Skin epidermis (tissue), 12 donors: ENCODE measurements around the gene VAMP5.
A peak's percentile ranks its signal among the peaks of the same experiment; 100 is the strongest.

Source experiments
- H3K27ac ChIP-seq, 21 experiments: fragments of 200-600 bp; sonication (generic) in 11 of 21; one replicate each; pipeline ENCODE4 v1.5.0; 2020; ENCODE audit warnings: mild to moderate bottlenecking in 3 of 21, inconsistent platforms in 2 of 21, moderate library complexity in 2 of 21
- H3K4me3 ChIP-seq, 7 experiments: fragments of 200-600 bp; sonication (generic) in 2 of 7; one replicate each; pipeline ENCODE4 v1.5.0; 2020; ENCODE audit warnings: inconsistent platforms in 2 of 7, mild to moderate bottlenecking in 2 of 7, moderate library complexity in 1 of 7

VAMP5 gene

GRCh38 chr2:85549095-85549494 lies 35.1 kb upstream of the VAMP5 start:
- peak overlapping the region in 3 of 21 experiments; percentile 1 to 38 (median 8) for H3K27ac ChIP-seq

GRCh38 chr2:85549826-85550225 lies 34.4 kb upstream of the VAMP5 start:
- H3K27ac ChIP-seq, result peak overlapping the region in 10 of 21 experiments; percentile 18 to 78 (median 32)
- H3K4me3 ChIP-seq, result no peak overlapping the region

More at GRCh38 chr2:85549095-85549494, 35.1 kb upstream of the VAMP5 start:
- H3K4me3 ChIP-seq, result no peak overlapping the region

- Histone ChIP-seq H3K27ac (peak overlapping the region in 10 of 21 experiments; percentile 19 to 78 (median 30)), H3K4me3 (no peak overlapping the region)
Measured at GRCh38 chr2:85550486-85550885, 33.7 kb upstream of the VAMP5 start.

DNA sequence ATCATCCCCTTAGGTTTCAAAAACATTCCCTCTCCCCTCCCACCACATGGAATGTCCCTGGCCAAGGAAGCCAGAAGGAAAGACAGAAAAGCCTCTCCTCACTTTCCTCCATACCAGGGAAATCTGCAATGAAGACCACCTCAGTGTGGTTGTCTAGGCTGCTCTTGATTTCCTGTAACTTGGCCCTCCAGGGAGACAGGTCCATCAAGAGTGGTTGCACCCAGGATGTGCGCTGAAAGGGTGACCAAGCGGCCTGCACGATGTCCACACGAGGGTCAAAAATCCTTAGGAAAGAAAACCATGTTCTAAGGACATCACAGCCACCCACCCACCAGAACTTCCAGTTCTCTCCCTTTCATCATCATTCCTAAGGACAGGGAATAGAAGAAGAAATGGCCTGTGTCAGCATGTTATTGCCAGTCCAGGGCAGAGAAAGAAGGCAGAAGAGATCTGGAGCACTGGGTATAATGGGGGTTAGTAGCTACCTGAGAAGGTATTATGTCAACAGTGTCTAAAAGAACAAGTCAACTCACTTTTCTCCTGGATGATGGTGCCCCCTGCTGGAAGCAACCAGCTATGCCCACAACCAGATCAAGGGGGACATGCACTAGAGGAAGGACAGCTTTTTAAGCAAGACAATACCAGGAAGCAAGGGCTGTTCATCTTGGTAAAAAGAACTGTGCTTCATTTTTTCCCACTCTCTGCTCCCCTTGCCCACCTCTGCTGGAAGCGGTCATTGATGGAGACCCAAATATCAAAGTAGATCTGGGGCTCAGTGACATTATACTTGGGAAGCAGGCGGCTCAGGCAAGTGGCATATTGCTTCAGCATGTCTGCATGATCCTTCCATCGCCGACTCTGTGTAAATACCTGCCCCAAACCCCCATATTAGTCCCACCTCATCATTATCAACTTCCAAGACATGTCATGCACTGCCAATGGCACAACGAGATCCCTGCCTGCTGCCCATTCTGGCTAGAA lies 32.2 kb upstream of the VAMP5 start:
- Histone ChIP-seq H3K4me3 (no peak overlapping the region), H3K27ac (peak overlapping the region in 2 of 21 experiments; percentile 16 to 42)

- no peak overlapping the region for H3K27ac ChIP-seq
- no peak overlapping the region for H3K4me3 ChIP-seq
Measured at GRCh38 chr2:85553184-85553583, 31.0 kb upstream of the VAMP5 start.

DNA sequence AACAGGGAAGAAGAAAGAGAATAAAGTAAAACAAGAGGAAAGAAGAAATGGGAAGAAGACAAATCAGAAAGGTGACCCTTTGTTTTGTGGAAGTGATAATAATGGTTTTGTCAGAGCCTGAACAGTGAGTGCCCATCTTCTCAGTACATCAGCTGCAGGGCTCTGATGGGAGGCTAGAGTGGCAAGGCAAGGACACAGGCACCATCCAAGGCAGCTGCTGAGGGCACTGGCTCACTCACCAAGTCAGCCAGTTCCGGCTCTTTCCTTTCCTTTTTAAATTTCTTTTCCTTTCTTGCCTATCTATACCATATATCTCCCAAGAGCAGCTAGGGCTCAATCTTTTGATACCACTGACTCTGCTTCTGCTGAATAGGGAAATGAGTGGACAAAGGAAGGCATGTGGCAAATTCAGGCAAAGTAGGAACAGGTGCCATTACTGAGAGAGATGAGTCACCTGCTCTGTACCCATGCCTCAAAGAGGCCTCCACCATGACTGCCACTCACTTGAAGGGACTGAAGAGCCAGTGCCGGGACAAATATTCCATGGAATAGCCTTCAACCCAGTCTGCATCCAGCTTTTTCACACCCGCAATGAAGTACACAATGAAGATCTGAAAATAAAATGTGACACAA lies 29.1 kb upstream of the VAMP5 start:
- H3K27ac ChIP-seq, result no peak overlapping the region

GRCh38 chr2:85557130-85557529 lies 27.1 kb upstream of the VAMP5 start:
- Histone ChIP-seq H3K27ac (no peak overlapping the region), H3K4me3 (no peak overlapping the region)

More for the DNA sequence above, 29.1 kb upstream of the VAMP5 start:
- no peak overlapping the region for H3K4me3 ChIP-seq

DNA sequence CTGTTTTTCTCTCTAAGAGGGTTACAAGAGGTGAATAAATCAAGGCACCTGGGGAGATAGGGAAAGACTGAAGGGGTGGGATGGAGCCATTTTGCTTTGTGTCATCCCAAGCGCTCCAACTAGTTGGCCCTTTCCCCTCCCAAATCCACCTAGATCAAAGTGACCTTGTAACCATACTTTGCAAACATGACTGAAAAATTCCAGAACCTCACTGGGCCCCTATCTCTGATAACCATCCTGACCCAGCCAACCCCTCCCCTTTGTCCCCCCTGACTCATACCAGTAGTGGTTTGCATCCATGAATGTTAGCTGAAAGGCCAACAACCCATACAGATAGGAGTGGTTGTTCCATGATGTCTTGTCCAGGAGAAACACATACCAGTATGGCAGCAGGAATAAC lies 26.1 kb upstream of the VAMP5 start:
- H3K27ac ChIP-seq, result no peak overlapping the region
- H3K4me3 ChIP-seq, result no peak overlapping the region

GRCh38 chr2:85560403-85560726 lies 23.9 kb upstream of the VAMP5 start:
- peak overlapping the region in 9 of 21 experiments; percentile 86 to 95 (median 90) for H3K27ac ChIP-seq
- peak overlapping the region; percentile 48 to 84 (median 76) for H3K4me3 ChIP-seq

- Histone ChIP-seq H3K4me3 (peak overlapping the region; percentile 48 to 84 (median 76)), H3K27ac (peak overlapping the region; percentile 27 to 95 (median 89))
Measured at GRCh38 chr2:85560812-85561279, 23.4 kb upstream of the VAMP5 start.

- Histone ChIP-seq H3K27ac (peak within 1 kb of the TSS; percentile 27 to 95 (median 89)), H3K4me3 (peak within 1 kb of the TSS; percentile 48 to 84 (median 76))
Measured at GRCh38 chr2:85561280-85562212, 22.7 kb upstream of the VAMP5 start, which contains the start of gene GGCX. TSS of gene GGCX (minus strand) at chr2:85561493. CDS start at chr2:85561428, 65 bp downstream.

- no peak overlapping the region for H3K4me3 ChIP-seq
- peak overlapping the region in 3 of 21 experiments; percentile 21 to 61 (median 35) for H3K27ac ChIP-seq
Measured at GRCh38 chr2:85564144-85564563, 20.1 kb upstream of the VAMP5 start.

DNA sequence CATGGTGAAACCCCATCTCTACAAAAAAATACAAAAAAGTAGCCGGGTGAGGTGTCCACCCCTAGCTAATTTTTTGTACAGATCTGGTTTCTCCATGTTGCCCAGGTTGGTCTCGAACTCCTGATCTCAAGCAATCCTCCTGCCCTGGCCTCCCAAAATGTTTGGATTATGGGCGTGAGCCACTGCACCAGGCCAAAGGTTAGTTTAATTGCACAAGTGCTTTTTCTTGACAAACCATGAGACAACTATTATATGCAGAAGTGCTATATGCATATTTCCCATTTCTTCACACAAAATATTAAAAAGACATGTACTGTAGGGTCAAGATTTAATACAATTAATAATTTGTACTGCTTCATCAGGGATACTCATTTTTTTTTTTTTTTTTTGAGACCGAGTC lies 18.0 kb upstream of the VAMP5 start:
- Histone ChIP-seq H3K4me3 (no peak overlapping the region), H3K27ac (no peak overlapping the region)

DNA sequence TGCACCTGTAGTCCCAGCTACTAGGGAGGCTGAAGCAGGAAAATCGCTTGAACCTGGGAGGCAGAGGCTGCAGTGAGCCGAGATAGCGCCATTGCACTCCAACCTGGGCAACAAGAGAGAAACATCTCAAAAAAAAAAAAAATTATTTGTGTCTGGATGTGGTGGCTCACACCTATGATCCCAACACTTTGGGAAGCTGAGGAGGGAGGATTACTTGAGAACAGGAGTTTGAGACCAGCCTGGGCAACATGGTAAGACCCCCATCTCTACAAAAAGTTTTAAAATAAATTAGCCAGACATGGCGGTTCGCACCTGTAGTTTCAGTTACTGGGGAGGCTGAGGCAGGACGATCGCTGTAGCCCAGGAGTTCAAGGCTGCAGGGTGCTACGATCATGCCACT lies 8.5 kb upstream of the VAMP5 start:
- H3K4me3 ChIP-seq, result no peak overlapping the region
- no peak overlapping the region for H3K27ac ChIP-seq

DNA sequence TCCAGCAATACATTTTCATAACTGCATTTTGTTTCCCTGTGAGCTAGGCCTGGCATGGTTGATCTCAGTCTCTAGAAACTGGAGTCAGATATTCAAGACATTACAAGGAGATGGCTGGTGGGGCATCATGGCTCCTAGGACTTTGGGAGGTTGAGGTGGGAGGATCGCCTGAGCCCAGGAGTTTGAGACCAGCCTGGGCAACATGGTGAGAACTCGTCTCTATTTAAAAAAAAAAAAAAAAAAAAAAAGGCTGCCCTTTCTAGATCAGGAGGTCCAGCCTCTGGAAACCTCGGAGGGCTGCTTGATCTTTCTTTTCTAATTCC lies 7.2 kb upstream of the VAMP5 start:
- Histone ChIP-seq H3K27ac (peak overlapping the region in 20 of 21 experiments; percentile 73 to 94 (median 88)), H3K4me3 (peak overlapping the region in 5 of 7 experiments; percentile 37 to 64 (median 52))

DNA sequence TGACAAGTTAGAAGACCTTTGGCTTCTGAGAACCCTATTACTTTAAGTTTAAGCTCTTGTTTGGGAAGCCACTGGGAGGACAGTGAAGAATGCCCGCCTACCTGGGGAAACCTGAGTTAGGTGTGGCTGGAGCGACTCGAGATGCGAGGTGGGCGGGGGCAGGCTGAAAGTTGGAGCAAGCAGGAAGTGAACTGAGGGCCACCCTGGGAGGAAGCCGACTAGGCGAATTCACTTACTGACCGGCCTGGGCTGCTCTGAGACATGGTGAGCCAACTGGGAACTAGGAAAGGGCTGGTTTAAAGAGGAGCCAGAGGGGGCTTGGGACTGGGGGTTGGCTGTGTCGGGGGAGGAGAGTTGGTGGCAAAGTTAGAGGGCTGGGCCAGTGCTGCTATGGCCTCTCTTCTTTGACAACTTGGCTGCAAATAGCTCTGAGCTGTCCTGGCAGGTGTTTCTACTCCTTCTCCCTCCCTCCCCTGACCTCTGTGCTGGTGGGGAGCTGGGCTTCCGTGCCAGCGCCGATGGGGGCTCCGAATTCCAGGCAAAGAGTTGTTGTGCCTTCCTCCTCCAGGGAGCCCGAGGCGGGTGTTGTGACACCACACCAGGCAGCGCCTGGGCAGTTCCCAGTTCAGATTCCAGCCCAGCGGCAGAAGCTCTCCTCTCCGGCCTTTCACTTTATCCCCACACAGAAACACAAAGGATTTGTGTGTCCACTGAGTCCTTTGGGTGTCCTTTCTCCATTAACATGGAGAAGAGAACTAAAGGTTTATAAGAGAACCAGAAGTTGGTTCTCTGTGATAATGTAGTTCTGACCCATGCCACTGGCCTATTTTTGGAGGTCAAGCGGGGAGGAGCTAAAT lies 6.6 kb upstream of the VAMP5 start, which contains the start of gene VAMP8:
TSS of gene VAMP8 (plus strand) at position 201 of the 857 bp plus-strand sequence. CDS start at position 262, 61 bp downstream.
- peak within 1 kb of the TSS; percentile 68 to 94 (median 88) for H3K27ac ChIP-seq
- H3K4me3 ChIP-seq, result peak within 1 kb of the TSS; percentile 37 to 64 (median 52)

DNA sequence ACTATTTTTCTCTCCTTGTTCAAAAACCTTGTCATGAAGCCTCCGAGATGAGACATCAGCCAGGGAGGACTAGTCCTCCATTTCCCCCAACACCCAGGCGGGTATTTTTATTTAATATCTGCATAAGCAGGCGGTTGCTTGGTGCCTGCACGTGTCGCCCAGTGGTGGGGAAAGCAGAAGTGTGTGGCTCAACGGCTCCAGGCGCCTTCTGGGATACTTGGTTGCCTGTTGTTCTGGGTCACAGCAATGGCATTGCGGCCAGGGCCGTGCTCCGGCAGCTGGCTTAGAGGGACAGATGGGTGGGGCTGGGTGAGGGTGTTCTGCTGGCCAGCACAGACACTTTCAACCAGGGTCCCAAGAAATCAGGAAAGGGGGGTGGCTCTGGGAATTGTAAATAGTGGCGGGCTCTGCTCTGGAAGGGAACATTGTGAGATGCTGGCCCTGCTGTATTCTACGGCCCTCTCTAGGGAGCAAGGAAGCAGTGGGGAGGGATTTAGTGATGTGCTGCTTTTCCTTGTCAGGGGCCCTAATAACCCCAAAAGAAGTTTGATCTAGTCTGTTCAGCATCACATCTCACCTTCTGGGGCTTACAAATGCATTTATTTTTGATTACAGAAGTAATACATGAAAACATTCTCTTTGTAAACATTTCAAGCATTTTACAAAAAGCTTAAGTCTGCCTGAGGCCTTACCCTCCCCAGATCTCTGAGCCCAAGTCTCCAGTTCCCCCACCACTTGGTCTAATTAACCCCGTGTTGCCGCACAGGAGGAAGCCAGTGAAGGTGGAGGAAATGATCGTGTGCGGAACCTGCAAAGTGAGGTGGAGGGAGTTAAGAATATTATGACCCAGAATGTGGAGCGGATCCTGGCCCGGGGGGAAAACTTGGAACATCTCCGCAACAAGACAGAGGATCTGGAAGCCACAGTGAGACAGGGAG lies 5.7 kb upstream of the VAMP5 start:
- Histone ChIP-seq H3K27ac (peak overlapping the region; percentile 68 to 94 (median 88)), H3K4me3 (peak overlapping the region; percentile 37 to 64 (median 52))
